Neuronal stem cell (in vitro differentiated cells): Measurements from ENCODE around the gene FGFR3.
"Not testable (repeated sequence)": the region's sequence is repeated elsewhere in the genome, so short reads cannot be mapped to it uniquely, and the experiment has no call there.

ENCODE experiments used
- DNase-seq: peaks from one replicate; pipeline ENCODE4 v3.0.0-alpha.2; 2013; ENCODE audit warnings: low spot score
- H2AFZ ChIP-seq: one replicate; pipeline ENCODE4 v1.6.1; 2013; ENCODE audit warnings: mild to moderate bottlenecking, low read length, inconsistent platforms
- H2AK5ac ChIP-seq: 2 replicates; pipeline ENCODE4 v1.6.1; 2013; ENCODE audit warnings: low read depth, mild to moderate bottlenecking, inconsistent platforms, low read length, moderate library complexity, mixed read lengths
- H2BK120ac ChIP-seq: 2 replicates; pipeline ENCODE4 v1.6.1; 2013; ENCODE audit warnings: low read depth, mild to moderate bottlenecking, inconsistent platforms, low read length, moderate library complexity, mixed read lengths
- H2BK12ac ChIP-seq: one replicate; pipeline ENCODE4 v1.6.1; 2013; ENCODE audit warnings: low read length, inconsistent platforms
- H2BK15ac ChIP-seq: 2 replicates; pipeline ENCODE4 v1.6.1; 2013; ENCODE audit warnings: mild to moderate bottlenecking, low read length, inconsistent platforms, mixed read lengths
- H2BK5ac ChIP-seq: one replicate; pipeline ENCODE4 v1.6.1; 2013; ENCODE audit warnings: inconsistent platforms, mild to moderate bottlenecking, low read length, moderate library complexity
- H3K14ac ChIP-seq: one replicate; pipeline ENCODE4 v1.6.1; 2013; ENCODE audit warnings: low read length, inconsistent platforms
- H3K18ac ChIP-seq: 2 replicates; pipeline ENCODE4 v1.6.1; 2013; ENCODE audit warnings: low read length, inconsistent platforms
- H3K23ac ChIP-seq: 2 replicates; pipeline ENCODE4 v1.6.1; 2013; ENCODE audit warnings: low read depth, mild to moderate bottlenecking, mixed read lengths, low read length, inconsistent platforms; ENCODE audit not compliant: poor library complexity
- H3K27ac ChIP-seq: replicated peaks from 3 replicates; pipeline ENCODE4 v1.5.1; 2013; ENCODE audit warnings: low read length, inconsistent platforms
- H3K27me3 ChIP-seq, 3 experiments: 2 replicates each; pipeline ENCODE4 v1.6.1; 2013; ENCODE audit warnings: low read length in 3 of 3, mild to moderate bottlenecking in 2 of 3, inconsistent platforms in 1 of 3, low read depth in 1 of 3, mixed read lengths in 1 of 3, moderate library complexity in 1 of 3; ENCODE audit not compliant: control insufficient read depth in 3 of 3, insufficient read depth in 3 of 3
- H3K36me3 ChIP-seq, 2 donors: replicated peaks in 1 of 2; 2 replicates each; pipeline ENCODE4 v1.6.1; 2013; ENCODE audit warnings: low read length in 2 of 2; ENCODE audit not compliant: control insufficient read depth in 2 of 2, insufficient read depth in 2 of 2
- H3K4ac ChIP-seq: 2 replicates; pipeline ENCODE4 v1.6.1; 2013; ENCODE audit warnings: inconsistent platforms, mild to moderate bottlenecking, low read length, moderate library complexity
- H3K4me1 ChIP-seq, 2 donors: 1 replicate in 1 of 2; 2 replicates in 1 of 2; pipeline ENCODE4 v1.6.1; 2013; ENCODE audit warnings: low read length in 2 of 2, low read depth in 1 of 2; ENCODE audit not compliant: control insufficient read depth in 2 of 2, insufficient read depth in 1 of 2
- H3K4me2 ChIP-seq: one replicate; pipeline ENCODE4 v1.6.1; 2013; ENCODE audit warnings: mild to moderate bottlenecking, low read length, inconsistent platforms; ENCODE audit not compliant: insufficient read depth, poor library complexity, severe bottlenecking
- H3K4me3 ChIP-seq, 2 donors: 2 replicates each; pipeline ENCODE4 v1.5.1; 2013; ENCODE audit warnings: low read length in 2 of 2, mild to moderate bottlenecking in 2 of 2, inconsistent platforms in 1 of 2, moderate library complexity in 1 of 2
- H3K79me1 ChIP-seq: one replicate; pipeline ENCODE4 v1.6.1; 2013; ENCODE audit warnings: low read depth, mild to moderate bottlenecking, inconsistent platforms, low read length, moderate library complexity
- H3K9ac ChIP-seq: one replicate; pipeline ENCODE4 v1.6.1; 2013; ENCODE audit warnings: mild to moderate bottlenecking, low read depth, low read length, inconsistent platforms; ENCODE audit not compliant: poor library complexity
- H3K9me3 ChIP-seq, 2 donors: replicated peaks in 1 of 2; 2 replicates each; pipeline versions ENCODE3 to v1.6.1; 2013; ENCODE audit warnings: low read length in 2 of 2, mild to moderate bottlenecking in 2 of 2, inconsistent platforms in 1 of 2, low read depth in 1 of 2, mixed read lengths in 1 of 2, moderate library complexity in 1 of 2; ENCODE audit not compliant: control insufficient read depth in 2 of 2, insufficient read depth in 1 of 2
- H4K8ac ChIP-seq: one replicate; pipeline ENCODE4 v1.6.1; 2013; ENCODE audit warnings: low read depth, mild to moderate bottlenecking, inconsistent platforms, low read length, moderate library complexity
- H4K91ac ChIP-seq: one replicate; pipeline ENCODE4 v1.6.1; 2013; ENCODE audit warnings: low read length, low read depth, mild to moderate bottlenecking, inconsistent platforms; ENCODE audit not compliant: poor library complexity
- WGBS, 2 donors: extraction: QIAGEN DNeasy Blood & Tissue Kit; methylation state at CpG; one replicate each; pipeline ENCODE4 v1.1.7; 2013; ENCODE audit warnings: missing lambda C conversion rate in 2 of 2, mixed read lengths in 1 of 2; ENCODE audit not compliant: insufficient read length in 2 of 2, insufficient replicate concordance in 1 of 2; ENCODE audit errors: extremely low coverage in 2 of 2; 5-methylcytosine and 5-hydroxymethylcytosine counted together

The FGFR3 gene

DNA sequence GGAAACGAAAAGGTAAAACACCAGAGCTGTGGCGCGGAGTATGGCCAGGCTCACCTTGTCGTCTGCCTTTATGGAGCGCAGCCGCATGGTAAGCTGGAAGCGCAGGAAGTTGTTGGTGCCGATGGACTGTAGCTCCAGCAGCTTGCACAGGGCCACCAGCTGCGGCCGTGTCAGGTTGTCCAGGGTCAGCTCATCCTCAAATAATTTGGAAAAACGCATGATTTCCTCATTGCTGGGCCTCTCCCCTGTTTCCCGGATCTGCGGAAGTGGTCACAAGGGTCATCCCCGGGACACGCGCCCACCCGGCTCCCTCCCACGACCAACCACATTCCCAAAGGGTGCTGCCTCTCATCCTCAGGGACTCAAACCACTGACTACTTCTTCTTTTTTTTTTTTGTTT is 39.6 kb downstream of the FGFR3 start:
- Histone ChIP-seq H3K4me3 (no peak overlapping the region), H4K91ac (no peak overlapping the region), H3K23ac (no peak overlapping the region), H3K18ac (no peak overlapping the region), H2BK15ac (no peak overlapping the region), H2BK120ac (no peak overlapping the region), H3K79me1 (no peaks in the 10 kb centered on the region), H2AFZ (no peak overlapping the region), H3K27me3 (no peaks in the 10 kb centered on the region), H3K27ac (no peak overlapping the region), H3K9ac (no peak overlapping the region), H3K36me3 (peaks cover 31 to 80% of the 10 kb centered on the region in 2 donors), H2AK5ac (no peak overlapping the region), H3K4me1 (no peaks in the 10 kb centered on the region), H2BK5ac (no peak overlapping the region), H3K4me2 (no peak overlapping the region), H3K4ac (no peak overlapping the region), H3K14ac (no peak overlapping the region), H4K8ac (no peak overlapping the region), H2BK12ac (no peak overlapping the region), H3K9me3 (peaks cover 7 to 10% of the 10 kb centered on the region in 2 donors)
- no peak for DNase-seq
- no CpG with 5 or more reads among the region's 18 CpGs for WGBS, 2 donors

GRCh38 chr4:1833307-1834046 is 40.4 kb downstream of the FGFR3 start:
- Histone ChIP-seq H3K27me3 (no peaks in the 10 kb centered on the region), H3K36me3 (peaks cover 31 to 88% of the 10 kb centered on the region in 2 donors)

DNA sequence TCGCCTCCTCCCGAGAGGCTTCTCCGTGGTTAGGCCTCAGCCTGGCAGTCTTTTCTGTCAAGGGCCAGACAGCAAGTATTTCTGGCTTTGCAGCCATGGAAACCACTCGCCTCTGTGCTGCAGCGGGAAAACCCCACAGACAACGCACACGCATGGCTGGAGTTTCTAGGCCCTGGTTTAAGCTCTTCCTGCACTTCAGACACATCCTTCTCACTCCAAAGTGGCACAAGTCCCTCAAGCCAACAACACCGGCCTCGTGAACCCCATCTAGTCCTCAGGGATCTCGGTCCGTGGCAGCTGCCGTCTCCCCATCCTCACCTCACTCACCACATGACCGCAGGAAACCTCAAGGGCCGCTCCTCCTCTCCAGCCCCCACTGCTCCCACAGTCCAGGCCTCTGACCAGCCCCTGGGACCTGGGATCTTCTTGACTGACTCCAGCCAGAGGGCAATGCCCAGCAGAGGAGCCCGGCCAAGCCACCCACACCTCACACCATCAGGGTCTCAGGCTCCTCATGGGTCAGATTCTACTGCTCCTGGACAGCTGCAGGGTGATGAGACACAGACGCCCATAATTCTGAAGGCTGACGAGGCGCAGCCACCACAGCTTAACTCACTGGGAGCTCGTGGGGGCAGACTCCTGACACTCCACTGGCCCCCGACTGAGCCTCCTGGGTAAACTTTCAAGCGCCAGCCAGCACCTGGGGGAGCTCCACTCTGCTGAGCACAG is 41.1 kb downstream of the FGFR3 start:
- peak overlapping the region; percentile 79 for H4K91ac ChIP-seq
- H3K4ac ChIP-seq = no peak overlapping the region
- no peaks in the 10 kb centered on the region for H3K4me1 ChIP-seq
- H3K18ac ChIP-seq = peak overlapping the region; percentile 12
- no CpG with 5 or more reads among the region's 21 CpGs for WGBS, 2 donors
- no peaks in the 10 kb centered on the region for H3K79me1 ChIP-seq
- no peak overlapping the region for H3K4me2 ChIP-seq
- H3K9ac ChIP-seq = no peak overlapping the region
- peaks cover 7 to 10% of the 10 kb centered on the region in 2 donors for H3K9me3 ChIP-seq
- H3K27me3 ChIP-seq = no peaks in the 10 kb centered on the region
- H2BK120ac ChIP-seq = no peak overlapping the region
- H2AFZ ChIP-seq = no peak overlapping the region
- no peak overlapping the region for H3K27ac ChIP-seq
- no peak overlapping the region for H2BK5ac ChIP-seq
- no peak overlapping the region for H2BK12ac ChIP-seq
- peak overlapping the region; percentile 55 for H2BK15ac ChIP-seq
- H3K4me3 ChIP-seq = no peak overlapping the region
- no peak overlapping the region for H4K8ac ChIP-seq
- H2AK5ac ChIP-seq = no peak overlapping the region
- no peak for DNase-seq
- no peak overlapping the region for H3K23ac ChIP-seq
- H3K14ac ChIP-seq = no peak overlapping the region
- peaks cover 33 to 95% of the 10 kb centered on the region in 2 donors for H3K36me3 ChIP-seq

More at GRCh38 chr4:1833307-1834046, 40.4 kb downstream of the FGFR3 start:
- H2AK5ac ChIP-seq = no peak overlapping the region
- H2AFZ ChIP-seq = no peak overlapping the region
- H2BK12ac ChIP-seq = no peak overlapping the region
- H3K18ac ChIP-seq = no peak overlapping the region
- no peaks in the 10 kb centered on the region for H3K79me1 ChIP-seq
- H3K23ac ChIP-seq = peak overlapping the region; percentile 83
- no peaks in the 10 kb centered on the region for H3K4me1 ChIP-seq
- H2BK120ac ChIP-seq = no peak overlapping the region
- H3K9me3 ChIP-seq = peaks cover 7 to 10% of the 10 kb centered on the region in 2 donors
- H3K14ac ChIP-seq = no peak overlapping the region
- WGBS, 2 donors = no CpG with 5 or more reads among the region's 14 CpGs
- no peak overlapping the region for H3K4ac ChIP-seq
- no peak overlapping the region for H3K9ac ChIP-seq
- H2BK15ac ChIP-seq = peak overlapping the region; percentile 55
- no peak overlapping the region for H4K8ac ChIP-seq
- no peak for DNase-seq
- H3K4me2 ChIP-seq = no peak overlapping the region
- H3K27ac ChIP-seq = no peak overlapping the region
- H3K4me3 ChIP-seq = no peak overlapping the region
- H4K91ac ChIP-seq = no peak overlapping the region
- no peak overlapping the region for H2BK5ac ChIP-seq

- H2BK120ac ChIP-seq, H3K4me1 ChIP-seq, H3K27me3 ChIP-seq, H3K4me3 ChIP-seq, DNase-seq, H4K91ac ChIP-seq, H3K4me2 ChIP-seq, H2BK5ac ChIP-seq, H4K8ac ChIP-seq, H3K23ac ChIP-seq, H3K14ac ChIP-seq, H3K79me1 ChIP-seq, H3K9ac ChIP-seq, H2AFZ ChIP-seq, H3K27ac ChIP-seq, H2AK5ac ChIP-seq, H2BK12ac ChIP-seq, H3K4ac ChIP-seq, H3K9me3 ChIP-seq, H2BK15ac ChIP-seq, H3K18ac ChIP-seq: not testable (repeated sequence)
- no CpG with 5 or more reads among the region's 8 CpGs for WGBS, 2 donors
- peaks cover 31 to 93% of the 10 kb centered on the region in 2 donors for H3K36me3 ChIP-seq
Measured at GRCh38 chr4:1835836-1836235, 42.7 kb downstream of the FGFR3 start.
